ENCODE data around the gene TNS1. TPM values are rescaled to one million over a fixed set of nuclear protein-coding genes. Genes with fewer than 3 reads are reported as not detected.

The TNS1 gene
- total and polyA plus RNA-seq, 9 of the 15 experiments (the other 6 are each of a cell fraction or from before 2014, with no cell fraction given) = 0.13 to 2.7 (median 0.77) TPM

DNA sequence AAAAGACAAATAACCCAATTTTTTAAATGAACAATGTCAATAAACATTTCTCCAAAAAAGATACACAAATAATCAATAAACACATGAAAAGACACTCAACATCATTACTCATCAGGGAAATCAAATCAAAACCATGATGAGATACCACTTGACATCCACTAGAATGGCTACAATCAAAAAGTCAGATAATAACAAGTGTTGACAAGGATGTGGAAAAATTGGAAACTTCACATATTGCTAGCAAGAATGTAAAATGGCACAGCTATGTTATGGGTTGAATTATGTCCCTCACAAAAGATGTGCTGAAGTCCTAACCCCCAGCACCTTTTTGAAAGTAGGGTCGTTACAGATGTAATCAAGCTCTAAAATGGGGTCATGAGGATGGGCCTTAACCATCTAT lies 33.2 kb downstream of the TNS1 start (continued):
- TF ChIP-seq, protein P1, sequence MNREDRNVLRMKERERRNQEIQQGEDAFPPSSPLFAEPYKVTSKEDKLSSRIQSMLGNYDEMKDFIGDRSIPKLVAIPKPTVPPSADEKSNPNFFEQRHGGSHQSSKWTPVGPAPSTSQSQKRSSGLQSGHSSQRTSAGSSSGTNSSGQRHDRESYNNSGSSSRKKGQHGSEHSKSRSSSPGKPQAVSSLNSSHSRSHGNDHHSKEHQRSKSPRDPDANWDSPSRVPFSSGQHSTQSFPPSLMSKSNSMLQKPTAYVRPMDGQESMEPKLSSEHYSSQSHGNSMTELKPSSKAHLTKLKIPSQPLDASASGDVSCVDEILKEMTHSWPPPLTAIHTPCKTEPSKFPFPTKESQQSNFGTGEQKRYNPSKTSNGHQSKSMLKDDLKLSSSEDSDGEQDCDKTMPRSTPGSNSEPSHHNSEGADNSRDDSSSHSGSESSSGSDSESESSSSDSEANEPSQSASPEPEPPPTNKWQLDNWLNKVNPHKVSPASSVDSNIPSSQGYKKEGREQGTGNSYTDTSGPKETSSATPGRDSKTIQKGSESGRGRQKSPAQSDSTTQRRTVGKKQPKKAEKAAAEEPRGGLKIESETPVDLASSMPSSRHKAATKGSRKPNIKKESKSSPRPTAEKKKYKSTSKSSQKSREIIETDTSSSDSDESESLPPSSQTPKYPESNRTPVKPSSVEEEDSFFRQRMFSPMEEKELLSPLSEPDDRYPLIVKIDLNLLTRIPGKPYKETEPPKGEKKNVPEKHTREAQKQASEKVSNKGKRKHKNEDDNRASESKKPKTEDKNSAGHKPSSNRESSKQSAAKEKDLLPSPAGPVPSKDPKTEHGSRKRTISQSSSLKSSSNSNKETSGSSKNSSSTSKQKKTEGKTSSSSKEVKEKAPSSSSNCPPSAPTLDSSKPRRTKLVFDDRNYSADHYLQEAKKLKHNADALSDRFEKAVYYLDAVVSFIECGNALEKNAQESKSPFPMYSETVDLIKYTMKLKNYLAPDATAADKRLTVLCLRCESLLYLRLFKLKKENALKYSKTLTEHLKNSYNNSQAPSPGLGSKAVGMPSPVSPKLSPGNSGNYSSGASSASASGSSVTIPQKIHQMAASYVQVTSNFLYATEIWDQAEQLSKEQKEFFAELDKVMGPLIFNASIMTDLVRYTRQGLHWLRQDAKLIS (CRISPR knock-in tag; IDR thresholded peaks at IDR 0.05) = no peak
- TF ChIP-seq ZC3H11A (IDR thresholded peaks at IDR 0.05; ENCODE audit: low read depth, low read length) (no peak), BDP1 (IDR thresholded peaks at IDR 0.05; ENCODE audit: insufficient read depth, insufficient read length) (no peak), RBM14 (IDR thresholded peaks at IDR 0.05; ENCODE audit: borderline replicate concordance, insufficient read depth, low read depth, low read length) (no peak), SREBF1 (IDR thresholded peaks at IDR 0.05; ENCODE audit: borderline replicate concordance, low read depth, low read length) (no peak), HLTF (IDR thresholded peaks at IDR 0.05) (no peak), PHTF2 (CRISPR knock-in tag; IDR thresholded peaks at IDR 0.05) (no peak), TAF7 (tag; IDR thresholded peaks at IDR 0.05) (no peak), DDX20 (tag; IDR thresholded peaks at IDR 0.05; ENCODE audit: low read depth) (no peak)
- TF ChIP-seq, protein P2, sequence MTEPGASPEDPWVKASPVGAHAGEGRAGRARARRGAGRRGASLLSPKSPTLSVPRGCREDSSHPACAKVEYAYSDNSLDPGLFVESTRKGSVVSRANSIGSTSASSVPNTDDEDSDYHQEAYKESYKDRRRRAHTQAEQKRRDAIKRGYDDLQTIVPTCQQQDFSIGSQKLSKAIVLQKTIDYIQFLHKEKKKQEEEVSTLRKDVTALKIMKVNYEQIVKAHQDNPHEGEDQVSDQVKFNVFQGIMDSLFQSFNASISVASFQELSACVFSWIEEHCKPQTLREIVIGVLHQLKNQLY (CRISPR knock-in tag; conservative IDR thresholded peaks at IDR 0.05) = no peak
- TF ChIP-seq, protein P3, sequence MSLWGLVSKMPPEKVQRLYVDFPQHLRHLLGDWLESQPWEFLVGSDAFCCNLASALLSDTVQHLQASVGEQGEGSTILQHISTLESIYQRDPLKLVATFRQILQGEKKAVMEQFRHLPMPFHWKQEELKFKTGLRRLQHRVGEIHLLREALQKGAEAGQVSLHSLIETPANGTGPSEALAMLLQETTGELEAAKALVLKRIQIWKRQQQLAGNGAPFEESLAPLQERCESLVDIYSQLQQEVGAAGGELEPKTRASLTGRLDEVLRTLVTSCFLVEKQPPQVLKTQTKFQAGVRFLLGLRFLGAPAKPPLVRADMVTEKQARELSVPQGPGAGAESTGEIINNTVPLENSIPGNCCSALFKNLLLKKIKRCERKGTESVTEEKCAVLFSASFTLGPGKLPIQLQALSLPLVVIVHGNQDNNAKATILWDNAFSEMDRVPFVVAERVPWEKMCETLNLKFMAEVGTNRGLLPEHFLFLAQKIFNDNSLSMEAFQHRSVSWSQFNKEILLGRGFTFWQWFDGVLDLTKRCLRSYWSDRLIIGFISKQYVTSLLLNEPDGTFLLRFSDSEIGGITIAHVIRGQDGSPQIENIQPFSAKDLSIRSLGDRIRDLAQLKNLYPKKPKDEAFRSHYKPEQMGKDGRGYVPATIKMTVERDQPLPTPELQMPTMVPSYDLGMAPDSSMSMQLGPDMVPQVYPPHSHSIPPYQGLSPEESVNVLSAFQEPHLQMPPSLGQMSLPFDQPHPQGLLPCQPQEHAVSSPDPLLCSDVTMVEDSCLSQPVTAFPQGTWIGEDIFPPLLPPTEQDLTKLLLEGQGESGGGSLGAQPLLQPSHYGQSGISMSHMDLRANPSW (CRISPR knock-in tag; IDR thresholded peaks at IDR 0.05) = no peak

Data from K562 (cell line).